Transverse colon (tissue), 4 donors: Measurements from ENCODE around the gene NR3C2. TPM values are rescaled to one million over a fixed set of nuclear protein-coding genes. Genes with fewer than 3 reads are reported as not detected.

ENCODE experiments used
- DNase-seq: peaks from one replicate; pipeline ENCODE4 v3.0.0-alpha.2; 2019
- H3K27ac ChIP-seq, 4 donors: fragments of 200-600 bp; sonication (generic); 2 replicates each; pipeline ENCODE4 v1.5.1; 2016 to 2018; ENCODE audit warnings: inconsistent platforms in 4 of 4
- H3K27me3 ChIP-seq: fragments of 200-600 bp; sonication (generic); 2 replicates; pipeline ENCODE4 v1.5.1; 2017; ENCODE audit warnings: inconsistent platforms
- H3K36me3 ChIP-seq, 4 donors: fragments of 200-600 bp; sonication (generic); 2 replicates each; pipeline ENCODE4 v1.5.1; 2017 to 2019; ENCODE audit warnings: inconsistent platforms in 4 of 4
- H3K4me1 ChIP-seq, 4 donors: fragments of 200-600 bp; sonication (generic); 2 replicates each; pipeline ENCODE4 v1.5.1; 2017 to 2020; ENCODE audit warnings: inconsistent platforms in 4 of 4
- H3K4me3 ChIP-seq, 4 donors: fragments of 200-600 bp; sonication (generic); 1 replicate in 1 of 4; 2 replicates in 3 of 4; pipeline versions ENCODE4 v1.5.1 to v1.6.1; 2017 to 2019; ENCODE audit warnings: inconsistent platforms in 4 of 4
- H3K9me3 ChIP-seq, 2 donors: fragments of 200-600 bp; sonication (generic); 2 replicates each; pipeline ENCODE4 v1.5.1; 2017 to 2019; ENCODE audit warnings: inconsistent platforms in 2 of 2
- EP300 ChIP-seq: sonication (generic); formaldehyde crosslinking; IDR thresholded peaks from one replicate; pipeline ENCODE4 v1.6.1; 2017; ENCODE audit warnings: antibody characterized with exemption, low read depth
- POLR2A ChIP-seq: fragments of 450-650 bp; IDR thresholded peaks from one replicate; pipeline ENCODE4 v1.6.1; 2016; ENCODE audit warnings: antibody characterized with exemption, mild to moderate bottlenecking, moderate library complexity
- POLR2AphosphoS5 ChIP-seq, 3 donors: sonication (generic); formaldehyde crosslinking; IDR thresholded peaks; one replicate each; pipeline ENCODE4 v1.6.1; 2016; ENCODE audit warnings: antibody characterized with exemption in 3 of 3
- WGBS, 2 donors: methylation state at CpG; one replicate each; pipeline ENCODE4 v1.1.5; 2018; ENCODE audit warnings: low coverage in 1 of 2; 5-methylcytosine and 5-hydroxymethylcytosine counted together
- in situ Hi-C, 4 donors: fragments of 200-750 bp; cut with MboI; loops; one replicate each; pipeline versions ENCODE4 v1.15.0 to v1.15.1; 2017; ENCODE audit warnings: low sequenced_read_pairs in 3 of 4, low pct_ligation_motif_present in 1 of 4, low pct_unique_long_range_greater_than_20kb in 1 of 4
- intact Hi-C: fragments of 100-400 bp; cut with DNase I; formaldehyde crosslinking; loops from one replicate; pipeline ENCODE4 v1.15.1; 2023; ENCODE audit warnings: low total_unique reads
- total RNA-seq, 4 donors: library from RNA; depleted of rRNA; stranded (reverse); fragments of >200 nt; gene quantifications; one replicate each; pipeline ENCODE4 v1.1.0, GENCODE V29; 2016
- TF ChIP-seq, protein P1 (sequence below), 5 experiments: fragments of 200-600 bp in 3 of 5; fragments of 450-650 bp in 2 of 5; sonication (generic) in 3 of 5; IDR thresholded peaks; 1 replicate in 2 of 5; 2 replicates in 3 of 5; pipeline ENCODE4 v1.5.1; 2016 to 2017; ENCODE audit warnings: antibody characterized with exemption in 5 of 5, inconsistent platforms in 3 of 5, mild to moderate bottlenecking in 2 of 5, moderate library complexity in 1 of 5

Gene NR3C2
- total RNA-seq, 4 donors from 2014 or later = 55.5 to 147 (median 125) TPM

DNA sequence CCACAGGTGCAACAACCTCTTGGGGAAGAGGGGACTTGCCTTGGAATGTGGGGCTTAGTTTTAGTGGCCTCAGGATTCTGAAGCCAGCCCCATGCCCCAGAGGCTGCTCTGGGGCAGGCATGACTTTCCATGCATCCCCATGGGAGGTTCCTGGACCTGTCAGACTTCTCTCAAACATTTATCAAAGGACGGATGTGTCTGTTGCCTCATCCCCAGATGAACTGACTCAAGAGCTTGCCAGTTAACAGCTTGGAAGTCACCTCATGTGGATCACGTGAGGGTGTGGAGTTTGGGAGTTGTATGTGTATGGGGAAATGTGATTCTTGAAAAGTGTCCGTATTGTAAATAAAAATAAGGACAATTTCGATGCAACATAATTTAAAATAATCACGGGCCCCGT lies 368.9 kb downstream of the NR3C2 start:
- 95 to 100% methylated on average over 1 to 6 of the region's 6 CpGs for WGBS, 2 donors
- DNase-seq = no peak
- Histone ChIP-seq H3K36me3 (peaks cover 0 to 10% (median 1%) of the 10 kb centered on the region in 4 donors), H3K27me3 (no peaks in the 10 kb centered on the region), H3K9me3 (no peaks in the 10 kb centered on the region), H3K4me1 (peaks cover 0 to 9% (median 3%) of the 10 kb centered on the region in 4 donors), H3K4me3 (no peak overlapping the region), H3K27ac (no peak overlapping the region)
- TF ChIP-seq POLR2AphosphoS5 (IDR thresholded peaks at IDR 0.05) = no peak
- no peak for TF ChIP-seq POLR2A
- intact Hi-C loops (no loop called here), in situ Hi-C loops (no loop called here)

DNA sequence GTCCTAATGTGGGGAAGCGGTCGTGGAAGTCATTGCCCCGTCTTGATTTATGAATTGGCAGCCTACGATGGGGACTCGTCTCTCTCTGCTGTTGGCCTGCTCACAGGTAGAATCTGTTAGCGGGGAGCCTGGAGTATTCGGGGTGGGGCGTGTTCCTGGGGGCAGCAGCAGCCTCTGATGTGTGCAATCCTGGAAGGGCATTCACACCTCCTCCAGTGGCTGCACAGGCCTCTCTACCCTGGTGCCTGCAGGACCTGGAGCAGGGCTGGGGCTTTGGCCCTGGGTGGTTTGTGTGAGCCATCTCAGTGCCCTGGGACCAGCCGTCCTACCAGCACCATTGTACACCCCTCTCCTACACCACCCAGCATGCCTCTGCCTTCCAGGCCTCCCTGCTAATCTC lies 369.4 kb downstream of the NR3C2 start:
- Histone ChIP-seq H3K27ac (no peak overlapping the region), H3K9me3 (no peaks in the 10 kb centered on the region), H3K4me1 (peaks cover 0 to 9% (median 3%) of the 10 kb centered on the region in 4 donors), H3K27me3 (no peaks in the 10 kb centered on the region), H3K4me3 (no peak overlapping the region), H3K36me3 (peaks cover 0 to 10% (median 0%) of the 10 kb centered on the region in 4 donors)
- in situ Hi-C loops = no loop called here
- no peak for DNase-seq
- WGBS, 2 donors = 91 to 100% methylated on average over 2 to 9 of the region's 9 CpGs
- intact Hi-C loops = no loop called here
- TF ChIP-seq, protein P1, sequence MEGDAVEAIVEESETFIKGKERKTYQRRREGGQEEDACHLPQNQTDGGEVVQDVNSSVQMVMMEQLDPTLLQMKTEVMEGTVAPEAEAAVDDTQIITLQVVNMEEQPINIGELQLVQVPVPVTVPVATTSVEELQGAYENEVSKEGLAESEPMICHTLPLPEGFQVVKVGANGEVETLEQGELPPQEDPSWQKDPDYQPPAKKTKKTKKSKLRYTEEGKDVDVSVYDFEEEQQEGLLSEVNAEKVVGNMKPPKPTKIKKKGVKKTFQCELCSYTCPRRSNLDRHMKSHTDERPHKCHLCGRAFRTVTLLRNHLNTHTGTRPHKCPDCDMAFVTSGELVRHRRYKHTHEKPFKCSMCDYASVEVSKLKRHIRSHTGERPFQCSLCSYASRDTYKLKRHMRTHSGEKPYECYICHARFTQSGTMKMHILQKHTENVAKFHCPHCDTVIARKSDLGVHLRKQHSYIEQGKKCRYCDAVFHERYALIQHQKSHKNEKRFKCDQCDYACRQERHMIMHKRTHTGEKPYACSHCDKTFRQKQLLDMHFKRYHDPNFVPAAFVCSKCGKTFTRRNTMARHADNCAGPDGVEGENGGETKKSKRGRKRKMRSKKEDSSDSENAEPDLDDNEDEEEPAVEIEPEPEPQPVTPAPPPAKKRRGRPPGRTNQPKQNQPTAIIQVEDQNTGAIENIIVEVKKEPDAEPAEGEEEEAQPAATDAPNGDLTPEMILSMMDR (IDR thresholded peaks at IDR 0.05) = no peak
- TF ChIP-seq POLR2AphosphoS5 (IDR thresholded peaks at IDR 0.05) = no peak
- no peak for TF ChIP-seq POLR2A
- no peak for TF ChIP-seq EP300

DNA sequence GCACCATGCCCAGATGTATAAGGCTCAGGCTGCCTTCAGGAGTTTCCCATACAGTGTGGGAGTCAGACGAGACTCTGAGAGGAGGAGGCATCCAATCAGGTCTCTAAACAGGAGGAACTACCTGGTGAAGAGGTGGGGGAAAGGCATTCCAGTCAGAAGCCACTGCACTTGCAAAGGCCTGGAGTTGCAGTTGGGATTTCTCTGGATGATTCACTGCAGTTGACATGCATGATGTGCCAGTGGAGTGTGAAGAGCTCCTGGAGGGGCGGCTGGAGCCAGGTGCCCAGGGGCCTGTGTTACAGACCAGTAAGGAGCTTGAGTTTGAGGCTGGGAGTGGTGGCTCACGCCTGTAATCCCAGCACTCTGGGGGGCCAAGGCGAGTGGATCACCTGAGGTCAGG lies 371.2 kb downstream of the NR3C2 start:
- Histone ChIP-seq H3K4me3 (no peak overlapping the region), H3K27me3 (no peaks in the 10 kb centered on the region), H3K27ac (no peak overlapping the region), H3K9me3 (no peaks in the 10 kb centered on the region), H3K36me3 (peaks cover 0 to 10% (median 0%) of the 10 kb centered on the region in 4 donors), H3K4me1 (peaks cover 0 to 9% (median 3%) of the 10 kb centered on the region in 4 donors)
- TF ChIP-seq EP300 (no peak), POLR2AphosphoS5 (IDR thresholded peaks at IDR 0.05) (no peak), POLR2A (no peak)
- TF ChIP-seq, protein P1 (IDR thresholded peaks at IDR 0.05) = no peak
- no peak for DNase-seq
- WGBS, 2 donors = 80 to 81% methylated on average over 1 to 4 of the region's 4 CpGs
- intact Hi-C loops = no loop called here
- in situ Hi-C loops = no loop called here

DNA sequence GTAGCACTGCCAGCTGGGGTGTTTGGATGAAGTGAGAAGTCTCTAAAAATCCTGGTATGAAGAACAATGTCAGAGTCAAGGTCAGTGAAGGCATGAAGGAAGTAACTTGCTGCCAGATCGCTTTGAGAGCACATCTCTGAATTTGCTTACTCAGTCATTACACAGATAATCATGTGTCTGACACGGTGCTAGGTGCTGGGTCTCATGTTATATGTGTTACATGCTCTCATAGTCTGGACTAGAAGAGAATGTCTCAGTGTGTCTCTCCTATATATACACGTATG lies 372.4 kb downstream of the NR3C2 start:
- intact Hi-C loops = no loop called here
- Histone ChIP-seq H3K27ac (no peak overlapping the region), H3K36me3 (peaks cover 0 to 1% (median 0%) of the 10 kb centered on the region in 4 donors), H3K4me1 (peaks cover 0 to 9% (median 3%) of the 10 kb centered on the region in 4 donors), H3K4me3 (no peak overlapping the region), H3K27me3 (no peaks in the 10 kb centered on the region), H3K9me3 (no peaks in the 10 kb centered on the region)
- WGBS, 2 donors = 52% methylated on average over 3 of the region's 3 CpGs; no CpG with 5 or more reads in 1 of the 2 donors
- TF ChIP-seq, protein P1 (IDR thresholded peaks at IDR 0.05) = no peak
- TF ChIP-seq POLR2AphosphoS5 (IDR thresholded peaks at IDR 0.05) = no peak
- TF ChIP-seq EP300 = no peak
- no peak for TF ChIP-seq POLR2A
- in situ Hi-C loops = no loop called here
- DNase-seq = no peak
